HG02678 (cell line): ENCODE measurements around the gene RNF223.
"Not testable (repeated sequence)": the region's sequence is repeated elsewhere in the genome, so short reads cannot be mapped to it uniquely, and the experiment has no call there.

ENCODE experiments used
- ATAC-seq: cut with Tn5 transposase; IDR thresholded peaks from one replicate; pipeline ENCODE4 v1.9.1; 2021; ENCODE audit warnings: mild to moderate bottlenecking, moderate library complexity; ENCODE audit not compliant: unreplicated experiment

Gene RNF223

GRCh38 chr1:1110561-1110971 is 36.5 kb upstream of the RNF223 start:
- no peak for ATAC-seq

GRCh38 chr1:1109743-1110142 is 35.6 kb upstream of the RNF223 start:
- ATAC-seq, result no peak

GRCh38 chr1:1106510-1107221 is 32.6 kb upstream of the RNF223 start:
- no peak for ATAC-seq

GRCh38 chr1:1104152-1104551 is 30.0 kb upstream of the RNF223 start:
- not testable (repeated sequence) for ATAC-seq

DNA sequence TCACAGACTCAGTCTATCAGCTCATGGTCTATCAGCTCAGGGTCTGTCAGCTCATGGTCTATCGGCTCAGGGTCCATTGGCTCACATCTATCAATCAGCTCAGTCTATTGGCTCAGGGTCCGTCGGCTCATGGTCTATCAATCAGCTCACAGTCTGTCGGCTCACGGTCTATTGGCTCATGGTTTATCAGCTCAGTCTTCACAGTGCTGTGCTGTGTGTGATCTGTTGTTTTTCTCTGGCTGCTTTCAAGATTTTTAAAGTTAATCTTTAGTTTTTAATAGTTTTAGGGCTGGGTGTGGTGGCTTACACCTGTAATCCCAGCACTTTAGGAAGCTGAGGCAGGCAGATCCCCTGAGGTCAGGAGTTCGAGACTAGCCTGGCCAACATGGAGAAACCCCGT is 27.4 kb upstream of the RNF223 start:
- no peak for ATAC-seq

GRCh38 chr1:1100296-1100695 is 26.2 kb upstream of the RNF223 start:
- ATAC-seq, result no peak

GRCh38 chr1:1099506-1100183 is 25.5 kb upstream of the RNF223 start:
- ATAC-seq, result no peak

GRCh38 chr1:1098681-1099421 is 24.7 kb upstream of the RNF223 start:
- no peak for ATAC-seq

DNA sequence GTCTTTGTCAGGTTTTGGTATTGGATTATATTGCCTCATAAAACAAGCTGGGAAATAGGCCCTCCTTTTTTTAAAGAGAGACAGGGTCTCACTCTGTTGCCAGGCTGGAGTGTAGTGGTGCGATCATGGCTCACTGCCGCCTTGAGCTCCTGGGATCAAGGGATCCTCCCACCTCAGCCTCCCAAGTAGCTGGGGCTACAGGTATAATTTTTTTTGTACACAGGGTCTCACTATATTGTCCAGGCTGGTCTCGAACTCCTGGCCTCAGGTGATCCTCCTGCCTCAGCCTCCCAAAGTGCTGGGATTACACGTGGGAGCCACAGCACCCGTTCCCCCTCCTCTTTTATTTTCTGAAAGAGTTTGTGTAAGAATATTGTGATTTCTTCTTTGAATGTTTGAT is 22.0 kb upstream of the RNF223 start:
- ATAC-seq, result not testable (repeated sequence)

GRCh38 chr1:1094981-1095380 is 20.9 kb upstream of the RNF223 start:
- no peak for ATAC-seq

DNA sequence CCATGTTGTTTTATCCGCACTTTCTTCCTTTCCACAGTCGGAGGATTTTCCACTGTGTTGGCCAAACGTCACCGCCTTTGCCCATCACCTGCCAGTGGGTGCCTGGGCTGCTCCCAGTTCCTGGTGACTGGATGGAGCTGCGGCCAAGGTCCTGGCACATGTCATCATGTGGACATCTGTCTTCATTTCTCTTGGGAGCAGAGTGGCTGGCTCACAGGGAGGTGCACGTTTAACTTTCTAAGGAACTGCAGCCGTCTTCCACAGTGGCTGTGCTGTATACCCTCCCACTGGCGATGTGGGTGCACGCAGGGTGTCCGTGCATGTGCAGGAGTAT is 19.5 kb upstream of the RNF223 start:
- no peak for ATAC-seq

GRCh38 chr1:1092894-1093609 is 18.9 kb upstream of the RNF223 start:
- no peak for ATAC-seq

- no peak for ATAC-seq
Measured at GRCh38 chr1:1092149-1092855, 18.2 kb upstream of the RNF223 start.

DNA sequence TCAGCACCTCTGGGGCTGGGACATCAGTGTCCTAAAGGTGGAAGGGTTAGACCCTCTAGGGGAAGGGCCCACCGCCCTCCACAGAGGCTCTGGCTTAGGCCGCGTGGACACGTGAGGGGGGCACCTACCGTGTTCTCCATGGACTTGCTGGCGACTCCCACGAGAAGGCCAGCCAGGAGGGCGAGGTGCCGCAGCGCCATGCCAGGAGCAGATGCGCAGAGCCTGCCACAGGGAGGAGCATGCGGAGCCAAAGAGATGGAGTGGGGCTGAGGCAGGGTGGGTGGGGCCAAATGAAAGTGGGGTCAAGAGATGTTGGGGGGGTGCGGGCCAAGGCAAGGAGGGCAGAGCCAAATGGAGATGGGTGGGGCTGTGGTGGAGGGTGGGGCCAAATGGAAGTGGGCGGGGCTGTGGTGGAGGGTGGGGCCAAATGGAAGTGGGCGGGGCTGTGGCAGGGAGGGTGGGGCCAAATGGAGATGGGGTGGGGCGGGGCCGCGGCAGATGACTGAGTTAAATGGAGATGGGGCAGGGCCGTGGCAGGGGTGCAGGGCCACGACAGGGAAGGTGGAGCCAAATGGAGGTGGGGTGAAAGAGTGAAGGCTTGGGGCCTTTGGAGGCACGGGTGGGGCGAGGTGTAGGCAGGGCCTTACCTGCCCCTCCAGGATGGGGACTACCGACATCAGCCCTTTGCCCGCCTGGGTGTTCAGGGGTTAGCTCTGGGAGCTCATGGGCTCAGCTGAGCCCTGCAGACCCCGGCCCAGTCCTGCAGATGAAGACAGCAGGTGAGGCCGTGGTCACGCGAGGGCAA is 17.4 kb upstream of the RNF223 start:
- ATAC-seq, result no peak

DNA sequence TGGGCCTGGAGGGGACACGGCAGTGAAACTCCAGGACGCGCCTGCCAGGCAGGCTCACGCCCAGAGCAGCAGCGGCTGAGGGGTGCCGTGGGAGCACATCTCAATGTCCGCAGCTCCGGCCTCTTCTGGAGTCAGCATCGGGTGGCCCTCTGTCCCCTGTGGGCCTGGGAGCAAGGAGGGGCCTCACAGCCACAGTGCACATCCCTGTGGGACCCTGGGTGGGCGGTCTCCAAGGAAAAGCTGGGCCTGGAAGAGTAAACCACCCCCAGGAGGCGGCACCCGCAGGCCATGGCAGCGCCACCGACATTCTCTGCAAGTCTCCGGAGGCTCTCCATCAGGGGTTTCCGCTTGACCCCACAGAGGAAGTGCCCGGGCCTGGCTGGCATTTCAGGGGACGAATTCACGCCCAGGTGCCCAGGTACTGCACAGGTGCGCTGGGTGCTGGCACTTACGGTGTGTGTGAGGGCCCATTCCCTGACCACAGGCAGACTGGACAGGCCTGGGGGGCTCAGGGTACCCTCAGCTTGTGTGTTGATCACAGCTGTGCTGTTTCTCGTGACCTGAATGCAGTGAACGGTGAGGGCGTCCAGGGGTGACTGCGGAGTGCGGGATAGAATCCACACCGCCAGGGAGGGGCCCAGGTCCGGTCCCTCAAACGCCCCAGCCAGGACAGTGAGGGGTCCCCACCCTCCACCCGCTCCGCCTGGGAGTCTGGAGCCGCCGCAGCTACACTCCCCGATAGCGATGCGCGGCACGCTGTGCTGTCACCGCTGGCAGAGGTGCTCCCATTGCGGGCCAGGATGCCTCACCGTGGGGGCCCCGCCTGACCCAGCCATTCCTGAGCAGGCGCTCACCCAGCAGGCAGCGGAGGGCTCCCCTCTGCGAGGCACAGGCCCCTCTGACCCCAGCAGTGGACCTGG is 16.6 kb upstream of the RNF223 start:
- ATAC-seq, result no peak

DNA sequence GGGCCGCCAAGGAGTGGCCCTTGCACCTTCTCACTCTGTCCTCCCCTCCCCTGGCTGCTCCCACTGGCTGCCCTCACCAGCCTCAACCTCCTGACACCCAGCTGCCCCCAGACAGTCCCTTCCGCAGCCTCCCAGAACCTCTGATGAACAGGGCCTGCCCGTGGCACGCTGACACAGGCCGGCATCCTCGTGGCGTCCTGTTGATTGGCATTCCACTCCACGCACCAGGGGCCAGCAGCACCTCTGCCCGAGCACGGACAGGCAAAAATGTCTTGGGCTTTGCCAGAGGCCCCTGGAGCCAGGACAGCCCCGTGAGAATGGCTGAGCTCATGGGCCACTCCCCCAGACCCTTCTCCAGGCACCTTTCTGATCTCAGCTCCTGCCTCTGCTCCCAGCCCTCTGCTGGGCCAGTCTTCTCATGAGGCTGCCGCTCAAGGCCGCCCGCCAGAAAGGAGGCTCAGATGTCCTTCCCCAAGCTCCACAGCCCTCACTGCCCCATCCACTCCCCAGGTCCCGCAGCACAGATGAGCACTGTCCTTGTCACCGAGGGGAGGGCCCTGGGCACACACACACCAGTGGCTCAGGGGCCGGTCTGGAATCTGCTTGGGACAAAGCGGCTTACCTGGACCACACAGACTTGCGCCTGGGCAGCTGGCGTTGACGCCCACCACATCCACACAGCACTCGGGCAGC is 15.8 kb upstream of the RNF223 start:
- no peak for ATAC-seq

DNA sequence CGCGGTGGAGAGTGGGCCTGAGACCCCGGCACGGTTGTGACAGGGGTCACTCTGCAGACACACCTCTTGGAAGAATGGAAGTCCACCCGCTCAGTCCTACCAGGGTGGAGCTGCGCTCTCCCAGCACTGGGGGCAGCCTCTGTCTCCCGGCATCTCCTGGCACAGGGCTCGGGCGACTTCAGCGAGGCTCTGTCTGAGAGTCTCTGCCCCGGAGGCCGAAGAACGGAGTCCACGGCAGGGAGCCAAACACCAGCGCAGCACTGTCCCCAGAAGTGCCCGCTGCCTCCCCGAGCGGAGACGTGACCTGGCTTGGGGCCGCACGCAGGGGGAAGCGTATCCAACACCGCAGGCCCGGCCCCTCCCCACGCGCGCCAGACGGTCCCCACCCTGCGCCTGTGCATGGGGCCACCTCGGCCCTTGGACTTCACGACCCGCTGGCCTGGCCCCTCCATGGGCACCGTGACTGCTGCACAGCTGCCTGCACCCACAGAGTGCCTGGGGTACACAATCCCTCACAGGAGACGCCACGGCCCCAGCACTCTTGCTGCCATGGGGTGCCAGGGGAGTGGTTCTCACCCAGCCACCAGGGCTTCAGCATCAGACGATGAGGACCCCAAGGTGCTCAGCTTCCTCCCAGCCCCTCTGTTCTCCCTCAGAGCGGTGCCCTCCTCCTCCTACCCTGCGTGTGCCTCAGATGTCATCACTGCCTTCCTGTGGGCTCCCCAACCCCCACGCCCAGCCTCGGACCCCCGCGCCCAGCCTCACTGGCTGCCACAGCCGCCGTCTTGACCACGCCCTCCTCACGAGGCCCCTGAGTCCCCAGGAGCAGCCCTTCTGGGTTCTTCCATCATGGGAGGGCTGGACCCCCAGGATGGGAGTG is 14.9 kb upstream of the RNF223 start:
- ATAC-seq, result no peak
